HG02588 (cell line): Measurements from ENCODE around the gene SORCS3.

Experiments used
- ATAC-seq: cut with Tn5 transposase; IDR thresholded peaks from one replicate; pipeline ENCODE4 v1.9.1; 2021; ENCODE audit warnings: mild to moderate bottlenecking, moderate library complexity; ENCODE audit not compliant: unreplicated experiment

The SORCS3 gene

DNA sequence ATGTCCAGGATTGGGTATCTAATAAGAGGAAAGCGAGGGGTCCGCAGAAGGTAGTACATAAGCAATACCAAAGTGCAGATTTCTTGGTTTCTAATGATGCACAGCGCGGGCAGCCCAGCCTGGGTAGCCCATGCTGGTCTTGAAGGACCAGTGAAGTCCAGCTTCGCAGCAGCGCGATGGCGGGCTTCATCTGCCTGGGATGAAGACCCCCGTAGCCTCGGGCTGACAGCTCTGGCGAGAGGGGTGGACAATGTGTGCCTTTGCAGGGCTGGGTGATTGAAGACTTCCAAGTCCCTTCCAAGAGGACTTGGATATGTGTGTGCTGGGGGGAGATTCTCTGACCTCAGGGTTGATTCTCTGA is 2.2 kb downstream of the SORCS3 start:
- ATAC-seq, result no peak

- no peak for ATAC-seq
Measured at GRCh38 chr10:104646146-104646545, 5.1 kb downstream of the SORCS3 start.

GRCh38 chr10:104648421-104648820 is 7.3 kb downstream of the SORCS3 start:
- ATAC-seq, result no peak

DNA sequence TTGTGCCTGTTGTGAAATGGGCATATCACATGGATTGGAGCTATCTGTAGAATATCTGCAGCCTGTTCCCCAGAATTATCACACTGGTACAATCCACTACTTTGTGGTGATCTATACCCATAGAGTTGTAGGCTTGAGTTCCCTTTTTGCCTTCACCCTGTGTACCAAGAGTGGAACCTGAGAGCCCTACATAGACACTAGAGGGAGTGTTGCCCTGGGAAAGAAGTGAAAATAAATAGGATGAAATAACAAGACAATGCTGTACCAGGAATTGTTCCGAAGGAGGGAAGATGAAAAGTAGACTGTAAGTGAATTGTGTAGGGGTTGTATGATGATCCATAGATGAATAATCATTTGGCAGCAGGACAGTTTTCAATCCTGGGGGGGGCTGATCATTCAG is 9.0 kb downstream of the SORCS3 start:
- ATAC-seq, result no peak

- no peak for ATAC-seq
Measured at GRCh38 chr10:104650635-104651331, 9.7 kb downstream of the SORCS3 start.

DNA sequence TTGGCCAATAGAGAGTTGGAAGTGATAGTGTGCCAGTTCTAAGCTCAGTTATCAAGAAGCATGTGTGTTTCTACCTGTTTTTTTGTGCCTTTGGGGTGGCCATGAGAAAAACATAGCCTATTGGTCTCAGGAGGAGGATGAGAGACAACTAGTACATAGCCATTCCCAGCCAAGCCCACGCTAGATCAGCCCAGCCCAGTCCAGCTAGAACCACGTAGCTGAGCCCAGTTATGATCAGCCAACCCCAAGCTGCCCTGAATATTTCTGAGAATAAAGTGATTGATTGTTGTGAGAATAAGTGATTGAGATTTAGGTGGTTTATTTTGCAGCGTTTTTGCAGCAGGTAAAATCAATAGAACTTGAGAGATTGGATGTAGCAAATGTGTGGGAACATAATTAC is 15.9 kb downstream of the SORCS3 start:
- no peak for ATAC-seq

DNA sequence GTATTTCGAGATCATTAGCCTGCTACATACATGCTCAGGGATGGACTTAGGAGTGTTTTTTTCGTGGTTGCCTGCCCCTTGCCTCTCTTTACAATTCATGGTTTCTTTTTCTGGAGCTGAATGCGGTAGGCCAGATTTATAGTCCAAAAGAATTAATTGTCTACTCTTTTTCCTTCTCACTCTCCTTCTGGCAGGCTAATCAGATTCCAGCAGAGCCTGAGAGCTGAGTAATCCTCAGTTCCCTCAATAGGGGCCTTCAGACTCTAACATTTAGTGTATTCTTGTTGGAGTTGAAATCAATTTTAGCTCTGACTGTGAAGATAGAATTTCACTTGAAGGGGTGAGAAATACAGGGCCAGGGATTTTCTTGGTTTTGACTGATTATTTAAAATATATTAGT is 16.4 kb downstream of the SORCS3 start:
- no peak for ATAC-seq

- no peak for ATAC-seq
Measured at GRCh38 chr10:104658067-104658466, 17.0 kb downstream of the SORCS3 start.

DNA sequence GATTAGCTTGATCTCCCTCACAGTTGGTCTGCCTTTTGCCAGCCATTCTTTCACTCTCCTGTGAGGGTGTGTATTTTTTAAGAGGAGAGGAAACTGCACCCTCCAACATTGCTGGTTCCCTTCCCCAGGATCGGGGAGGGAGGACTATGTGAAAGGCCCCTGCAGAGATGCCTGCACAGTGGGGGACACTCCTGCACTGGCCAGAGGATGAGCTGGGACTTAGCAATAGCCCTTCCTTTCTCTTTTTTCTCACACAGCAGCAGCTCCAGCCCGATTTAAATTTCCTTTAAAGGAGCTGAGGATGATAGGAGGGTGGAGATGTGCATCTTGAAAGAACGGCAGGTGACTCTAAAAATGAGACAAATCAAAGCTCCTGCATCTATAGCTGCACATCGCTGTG is 18.7 kb downstream of the SORCS3 start:
- no peak for ATAC-seq

DNA sequence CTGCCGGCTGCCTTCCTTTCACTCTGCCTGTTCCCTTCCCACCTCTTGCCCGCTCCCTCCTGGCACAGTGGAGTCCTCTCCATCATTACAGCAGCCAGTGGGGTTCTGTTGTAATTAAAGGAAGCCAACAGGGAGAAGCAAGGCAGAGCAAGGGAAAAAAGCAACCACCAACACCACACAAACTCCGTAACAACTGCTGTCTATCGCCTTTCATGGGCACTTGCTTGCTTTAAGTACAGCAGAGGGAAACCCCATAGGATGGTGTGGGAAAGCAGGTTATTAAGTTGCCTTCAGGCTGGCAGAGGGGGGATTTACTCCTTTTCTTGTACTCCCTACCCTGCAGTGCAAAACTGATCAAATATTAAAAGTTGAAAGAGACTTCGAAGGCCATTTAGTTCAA is 22.0 kb downstream of the SORCS3 start:
- no peak for ATAC-seq

DNA sequence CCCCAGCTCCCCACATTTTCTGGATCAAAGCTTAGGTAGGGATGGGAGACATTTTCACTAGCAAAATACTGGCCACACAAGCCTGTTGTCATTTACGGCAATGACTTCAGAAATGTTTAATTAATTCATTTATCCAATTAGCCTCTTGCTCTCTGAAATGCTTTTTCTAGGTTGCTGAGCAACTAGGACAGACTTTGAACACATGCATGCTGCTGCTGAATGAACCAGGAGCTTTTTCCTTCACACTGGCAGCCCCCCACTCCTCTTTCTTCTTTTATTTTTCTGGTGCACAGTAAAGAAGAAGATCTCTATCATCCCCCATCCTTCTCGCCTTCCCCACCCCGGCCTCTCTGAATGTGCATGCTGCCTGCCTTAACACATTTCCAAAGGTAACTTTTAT is 22.5 kb downstream of the SORCS3 start:
- no peak for ATAC-seq

DNA sequence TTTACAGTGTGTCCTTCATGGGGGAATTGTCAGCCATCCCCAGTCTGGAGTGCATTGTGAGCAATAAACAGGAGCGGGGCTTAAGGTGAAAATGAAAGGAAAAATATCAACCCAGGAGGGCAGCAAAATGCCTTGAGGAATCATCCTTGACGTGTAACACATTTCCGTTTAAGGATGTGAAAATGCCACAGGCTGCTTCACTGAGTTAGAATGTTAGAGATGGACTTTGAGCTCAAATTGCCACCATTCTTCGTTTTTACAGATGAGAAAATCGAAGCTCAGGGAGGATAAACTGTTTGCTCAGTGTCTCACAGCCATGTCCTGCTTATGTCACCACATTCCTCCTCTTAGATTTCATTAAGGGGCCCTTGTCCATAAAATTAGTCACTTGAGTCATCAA is 23.1 kb downstream of the SORCS3 start:
- no peak for ATAC-seq

GRCh38 chr10:104665174-104665573 is 24.1 kb downstream of the SORCS3 start:
- ATAC-seq, result no peak

- ATAC-seq, result no peak
Measured at GRCh38 chr10:104666106-104666505, 25.0 kb downstream of the SORCS3 start.

DNA sequence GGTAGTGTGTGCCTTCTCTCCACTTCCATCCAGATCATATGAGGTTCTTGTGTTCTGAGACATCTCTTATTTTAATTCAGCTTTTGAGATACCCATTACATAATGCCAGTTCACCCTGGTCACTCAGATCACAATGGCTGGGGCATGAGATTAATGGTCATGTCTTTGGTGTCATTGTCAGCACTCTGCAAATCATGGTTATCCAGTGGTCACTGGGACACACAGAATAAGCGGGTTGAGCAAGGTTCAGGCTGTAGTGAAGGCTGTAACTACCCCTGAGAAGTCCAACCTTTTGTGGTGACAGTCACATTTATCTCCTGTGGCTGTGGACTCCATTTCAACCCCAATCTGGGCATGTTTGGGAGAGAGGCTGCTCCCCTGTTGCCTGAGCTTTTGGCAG is 35.8 kb downstream of the SORCS3 start:
- ATAC-seq, result no peak

DNA sequence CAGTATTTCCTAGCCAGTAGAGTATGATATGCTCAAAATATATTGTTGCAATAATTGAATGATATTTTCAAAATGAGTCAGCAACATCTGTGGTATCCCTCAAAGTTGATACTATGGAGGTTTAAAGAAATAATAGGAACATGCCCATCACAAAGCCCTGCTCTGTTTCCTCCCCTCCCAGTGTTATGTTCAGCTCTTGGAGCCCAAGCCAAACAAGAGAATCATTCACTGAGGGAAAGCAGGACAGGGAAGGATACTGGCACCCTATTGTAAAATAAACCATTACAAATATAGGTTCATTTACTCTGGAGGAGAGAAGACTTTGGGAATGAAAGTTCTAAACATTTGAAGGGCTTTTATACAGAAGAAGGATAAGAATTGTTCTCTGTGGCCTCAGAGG is 37.6 kb downstream of the SORCS3 start:
- no peak for ATAC-seq

DNA sequence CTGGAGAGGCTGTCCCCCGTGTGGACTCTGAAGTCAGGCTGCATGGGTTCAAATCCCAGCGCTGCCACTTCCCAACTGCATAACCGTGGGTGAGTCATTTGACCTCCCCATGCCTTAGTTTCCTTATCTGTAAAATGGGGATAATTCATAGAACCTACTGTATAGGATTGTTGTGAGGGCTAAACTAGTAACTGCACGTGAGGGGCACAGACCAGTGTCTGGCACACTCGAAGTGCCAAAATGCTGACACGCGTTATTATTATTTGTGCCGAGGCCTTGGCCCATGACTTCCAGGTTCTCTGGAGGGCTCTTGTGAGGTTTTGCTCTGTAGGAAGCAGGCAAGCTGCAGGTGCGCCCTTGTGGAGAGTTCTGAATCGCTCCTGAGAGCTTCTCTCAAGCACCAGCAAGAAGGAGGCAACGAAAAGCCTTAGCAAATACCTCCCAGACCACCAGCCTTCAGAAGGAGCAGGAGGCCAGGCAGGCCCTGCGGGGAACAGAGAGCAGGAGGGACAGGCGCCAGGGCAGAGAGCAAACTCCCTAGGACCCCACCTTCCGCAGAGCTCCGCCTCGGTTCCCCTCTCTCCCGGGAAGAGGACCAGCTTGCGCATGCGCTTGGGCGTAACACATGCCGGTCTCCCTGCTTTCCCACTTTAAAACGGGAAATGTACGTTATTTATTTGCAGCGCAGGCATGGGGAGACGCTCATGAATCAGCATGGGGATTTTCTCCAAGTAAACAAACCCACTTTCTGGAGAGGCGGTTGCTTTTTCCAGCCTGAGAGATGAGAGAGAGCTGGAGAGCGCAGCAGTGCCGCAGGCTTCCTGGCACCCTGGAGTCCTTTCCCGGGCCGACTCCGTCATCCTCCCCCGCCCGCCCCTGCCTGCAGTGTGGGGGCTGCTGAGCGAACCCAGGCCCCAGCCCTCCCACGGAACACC is 39.6 kb downstream of the SORCS3 start:
- no peak for ATAC-seq

GRCh38 chr10:104681485-104681884 is 40.4 kb downstream of the SORCS3 start:
- ATAC-seq, result no peak

DNA sequence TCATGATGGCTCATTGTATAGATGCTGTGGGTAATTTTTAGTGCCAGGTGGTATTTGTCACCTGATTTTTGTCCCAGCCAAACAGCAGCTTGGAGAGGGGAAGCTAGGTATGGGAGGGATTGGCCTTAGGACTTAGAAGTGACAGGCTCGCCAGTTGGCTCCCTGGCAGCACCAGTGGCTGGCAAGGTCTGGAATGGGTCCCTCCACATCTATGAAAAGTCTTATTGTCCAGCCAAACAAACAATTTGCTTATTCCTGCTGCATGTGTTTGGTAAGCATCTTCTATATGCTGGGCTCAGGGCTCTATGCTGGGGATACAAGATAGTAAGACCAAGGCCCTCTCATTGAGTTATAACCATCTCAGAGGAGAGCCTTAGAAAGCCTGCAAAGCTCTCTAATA is 42.5 kb downstream of the SORCS3 start:
- ATAC-seq, result no peak

DNA sequence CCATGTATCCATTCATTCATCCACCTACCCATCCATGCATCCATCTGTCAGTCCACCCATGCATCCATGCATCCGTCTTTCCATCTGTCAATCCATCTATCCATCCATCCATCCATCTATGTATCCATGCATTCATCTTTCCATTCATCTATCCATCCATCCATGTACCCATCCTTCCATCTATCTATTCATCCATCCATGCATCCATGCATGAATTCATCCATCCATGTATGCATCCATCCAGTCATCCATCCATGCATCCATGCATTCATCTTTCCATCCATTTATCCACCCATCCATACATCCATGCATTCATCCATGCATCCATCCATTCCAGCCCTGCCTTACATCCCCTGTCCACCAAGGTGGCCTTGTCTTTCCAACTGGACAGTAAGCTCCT is 45.7 kb downstream of the SORCS3 start:
- ATAC-seq, result no peak

DNA sequence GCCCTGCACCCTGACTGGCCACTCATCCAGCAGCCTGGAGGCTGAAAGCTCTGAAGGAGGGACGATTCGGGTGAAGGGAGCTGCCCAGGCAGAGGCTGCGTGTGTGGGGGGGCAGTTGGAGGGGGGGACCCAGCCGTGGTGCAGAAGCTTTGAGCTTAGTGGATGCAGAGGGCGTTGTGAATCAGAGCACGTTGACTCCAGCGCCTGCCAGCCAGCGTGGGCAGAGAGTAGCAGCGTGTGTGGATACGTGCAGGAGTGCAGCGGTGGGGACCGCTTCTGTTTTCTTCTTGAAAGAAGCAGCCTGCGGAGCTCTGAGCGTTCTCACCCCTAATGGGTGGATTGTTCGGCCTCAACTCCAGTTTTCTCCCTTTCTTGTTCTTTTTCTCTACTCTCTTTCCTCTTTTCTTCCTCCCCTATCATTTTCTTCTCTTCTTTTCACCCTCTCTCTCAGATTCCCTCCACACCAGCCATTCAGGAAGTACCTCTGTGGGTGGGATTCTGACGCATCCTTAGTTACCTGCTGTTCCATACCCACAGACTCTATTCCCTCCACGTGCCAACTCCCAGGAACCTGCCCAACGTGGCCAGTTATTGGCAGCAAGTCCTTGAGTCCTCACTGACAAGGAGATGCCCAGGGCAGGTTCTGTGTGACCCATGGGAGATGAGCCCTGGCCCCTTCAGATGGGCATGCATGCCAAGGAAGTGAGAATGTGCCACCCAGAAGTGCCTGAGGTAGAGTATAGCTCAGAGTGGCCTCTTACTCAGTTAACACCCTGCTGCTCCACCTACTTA is 47.4 kb downstream of the SORCS3 start:
- ATAC-seq, result no peak

GRCh38 chr10:104689105-104689504 is 48.0 kb downstream of the SORCS3 start:
- ATAC-seq, result no peak
